GM19239 (cell line): ENCODE measurements around the gene PLXNA4.

Source experiments
- DNase-seq: peaks from one replicate; pipeline ENCODE4 v3.0.0; 2011; ENCODE audit warnings: low spot score; ENCODE audit not compliant: insufficient read length
- FAIRE-seq: peaks from 2 replicates; lab custom pipeline; 2011; peaks lifted over from hg19 to GRCh38; lab: Jason Lieb, UNC

The PLXNA4 gene

DNA sequence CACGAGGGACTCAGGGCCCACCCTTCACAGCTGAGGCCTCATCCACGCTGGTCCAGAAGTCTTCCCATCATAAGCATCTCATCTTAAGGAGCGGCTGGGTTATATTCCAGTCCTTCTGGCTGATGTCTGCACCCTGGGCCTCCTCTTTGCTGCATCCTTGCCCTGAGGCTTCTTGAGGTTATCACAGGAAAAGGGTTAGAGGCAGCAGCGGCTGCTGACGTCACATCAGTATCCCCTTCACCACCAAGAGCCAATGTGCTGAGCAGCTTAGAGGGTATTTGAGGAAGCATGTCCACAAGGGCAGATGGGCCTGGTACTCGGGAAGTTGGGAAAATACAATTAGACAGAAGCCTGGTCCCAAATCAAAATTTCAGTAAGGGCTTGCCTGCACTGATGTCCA, 125.1 kb downstream of the PLXNA4 start:
- FAIRE-seq (no peak), DNase-seq (no peak)

DNA sequence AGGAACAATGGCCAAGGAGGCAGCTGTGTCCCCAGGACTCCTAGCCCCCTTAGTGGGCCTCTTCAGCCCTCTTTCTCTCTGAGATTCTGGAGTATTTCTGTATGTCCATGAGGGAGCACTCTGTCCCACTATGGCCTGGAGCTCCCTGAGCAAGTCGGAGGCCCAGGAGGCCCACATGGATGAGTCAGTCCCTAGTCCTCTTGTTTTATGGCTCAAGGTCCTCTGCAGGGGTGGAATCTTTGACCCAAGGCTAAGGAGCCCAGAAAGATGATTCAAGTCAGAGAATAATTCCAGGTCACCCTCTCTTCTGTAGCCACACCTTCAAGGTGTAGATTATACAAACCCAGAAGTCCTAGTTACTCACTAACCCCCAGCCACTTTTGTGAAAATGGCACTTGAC, 125.6 kb downstream of the PLXNA4 start:
- no peak for FAIRE-seq
- DNase-seq, result no peak

DNA sequence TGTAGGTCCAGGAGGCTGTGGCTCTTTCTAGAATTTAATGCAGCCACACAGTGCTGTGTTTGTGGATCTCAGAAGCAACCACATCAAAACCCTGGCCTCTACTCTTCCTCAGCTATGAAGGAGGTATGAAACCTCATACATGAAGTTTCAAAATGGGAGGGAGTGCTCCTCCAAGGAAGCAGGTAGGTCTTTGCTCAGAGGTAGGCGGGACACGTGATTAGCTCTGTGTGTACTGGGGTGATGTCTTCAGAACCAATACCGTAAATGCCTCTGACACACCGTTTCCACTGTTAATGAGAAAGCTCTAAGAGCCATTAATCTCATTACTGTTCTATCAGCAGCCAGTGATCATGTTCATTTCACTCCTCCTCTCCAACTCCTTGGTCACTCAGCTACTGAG, 126.1 kb downstream of the PLXNA4 start:
- FAIRE-seq, result no peak
- no peak for DNase-seq

DNA sequence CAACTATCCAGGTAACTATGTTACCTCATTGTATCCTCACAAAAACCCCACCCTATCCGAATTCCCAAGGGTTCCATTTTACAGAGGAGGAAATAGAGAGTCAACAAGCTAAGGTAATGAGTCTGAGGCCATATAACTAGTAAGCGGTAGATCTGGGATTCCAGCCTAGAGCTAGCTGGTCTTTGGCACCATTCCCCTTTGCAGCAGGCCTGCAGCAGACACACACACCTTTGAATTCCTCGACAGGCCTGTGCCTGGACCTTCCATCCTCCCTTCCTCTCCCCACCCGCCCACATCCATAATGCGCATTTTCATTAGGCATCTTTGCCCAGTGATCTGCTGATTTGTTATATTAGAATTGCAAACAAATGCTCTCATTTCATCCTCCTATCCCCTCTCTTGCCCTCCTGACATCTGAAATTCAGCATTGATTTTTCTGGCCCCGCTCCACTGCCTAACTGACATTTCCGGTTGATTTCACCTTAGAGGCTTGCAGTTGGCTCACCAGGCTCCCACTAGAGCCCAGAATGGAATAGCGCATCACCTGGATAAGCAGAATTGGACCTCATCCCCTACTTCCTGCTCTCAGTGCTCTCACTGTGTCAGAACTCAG, 129.5 kb downstream of the PLXNA4 start:
- FAIRE-seq, result no peak

DNA sequence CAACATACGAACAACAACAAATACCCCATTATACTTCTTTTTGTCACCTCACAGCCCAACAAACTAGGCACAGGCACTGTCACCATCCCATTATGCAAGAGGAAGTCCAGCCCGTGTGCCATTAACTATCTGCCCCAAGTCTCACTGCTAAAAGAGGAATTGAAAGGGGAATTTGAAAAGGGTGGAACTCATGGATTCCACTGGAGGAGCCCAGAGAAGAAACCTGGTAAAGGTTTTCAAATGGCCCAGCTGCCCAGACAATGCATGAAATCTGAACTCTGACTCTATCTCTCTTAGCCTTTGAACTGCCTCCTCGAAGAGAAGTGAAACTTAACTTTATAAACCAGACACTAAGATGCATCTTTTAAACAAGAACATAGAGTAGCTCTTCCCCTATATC, 130.0 kb downstream of the PLXNA4 start:
- no peak for DNase-seq
- no peak for FAIRE-seq

More for the DNA sequence above, 129.5 kb downstream of the PLXNA4 start:
- DNase-seq, result no peak

DNA sequence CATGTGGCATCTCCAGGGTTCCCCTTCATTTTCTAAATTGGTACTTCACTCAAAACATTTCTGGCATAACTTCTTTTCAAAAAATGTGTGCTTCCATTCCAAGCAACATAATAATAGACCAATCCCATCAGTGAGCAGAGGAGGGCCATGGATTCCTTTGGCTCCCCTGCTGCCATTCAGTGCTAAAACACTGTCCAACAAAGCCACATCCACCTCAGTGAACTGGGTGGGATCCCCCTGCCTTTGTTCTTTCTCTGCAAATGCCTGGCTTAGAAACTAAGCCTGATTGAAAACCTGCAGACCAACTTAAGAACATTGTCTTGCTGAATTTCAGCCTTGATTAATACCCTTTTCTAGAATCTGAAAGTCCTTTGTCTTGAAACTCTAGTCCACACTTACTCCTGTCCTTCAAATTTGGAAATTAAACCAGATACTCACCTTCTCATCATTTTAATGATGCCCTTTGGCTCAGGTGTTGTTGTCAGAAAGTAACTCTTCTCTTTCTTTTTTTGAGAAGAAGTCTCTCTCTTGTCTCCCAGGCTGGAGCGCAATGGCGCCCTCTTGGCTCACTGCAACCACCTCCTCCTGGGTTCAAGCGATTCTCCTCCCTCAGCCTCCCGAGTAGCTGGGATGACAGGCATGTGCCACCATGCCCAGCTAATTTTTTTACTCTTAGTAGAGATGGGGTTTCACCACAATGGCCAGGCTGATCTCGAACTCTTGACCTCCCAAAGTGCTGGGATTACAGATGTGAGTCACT, 132.3 kb downstream of the PLXNA4 start:
- DNase-seq (no peak), FAIRE-seq (no peak)

DNA sequence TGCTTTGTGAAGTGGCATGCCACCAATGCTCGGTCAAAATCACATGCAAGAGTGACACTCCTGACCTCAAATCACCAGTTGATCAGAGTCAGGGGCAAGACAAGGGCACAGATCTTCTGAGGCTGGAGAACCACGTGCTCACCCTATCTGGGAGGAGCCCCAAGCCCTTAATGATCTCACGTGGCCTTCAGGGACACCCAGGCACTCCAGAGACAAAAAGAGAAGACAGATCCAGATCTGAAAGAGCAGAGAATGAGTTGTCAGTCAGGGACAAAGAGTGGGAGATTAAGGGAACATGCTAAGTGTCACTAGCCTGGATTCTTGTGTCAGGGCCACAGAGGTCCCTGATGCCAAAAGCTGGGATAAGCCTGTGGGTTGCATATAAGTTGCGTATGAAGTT, 134.3 kb downstream of the PLXNA4 start:
- FAIRE-seq, result no peak
- DNase-seq, result no peak

DNA sequence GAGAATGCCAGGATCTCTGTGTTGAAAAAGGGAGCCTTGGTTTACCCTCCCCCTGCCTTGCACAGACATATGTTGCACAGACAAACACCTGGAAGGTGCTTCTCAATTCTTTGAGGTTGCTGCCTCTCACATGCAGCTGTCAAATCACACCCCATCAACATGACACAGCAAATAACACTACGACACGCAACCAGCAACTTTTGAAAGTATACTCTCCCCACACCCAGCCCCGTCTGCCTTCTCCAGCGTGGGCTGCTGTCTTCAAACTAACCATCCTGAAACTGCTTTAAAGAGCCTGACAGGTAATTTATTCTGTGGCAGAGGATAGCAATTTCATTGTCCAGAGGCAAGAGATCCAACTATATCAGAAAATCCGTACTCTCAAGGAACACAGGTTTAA, 136.1 kb downstream of the PLXNA4 start:
- no peak for FAIRE-seq

DNA sequence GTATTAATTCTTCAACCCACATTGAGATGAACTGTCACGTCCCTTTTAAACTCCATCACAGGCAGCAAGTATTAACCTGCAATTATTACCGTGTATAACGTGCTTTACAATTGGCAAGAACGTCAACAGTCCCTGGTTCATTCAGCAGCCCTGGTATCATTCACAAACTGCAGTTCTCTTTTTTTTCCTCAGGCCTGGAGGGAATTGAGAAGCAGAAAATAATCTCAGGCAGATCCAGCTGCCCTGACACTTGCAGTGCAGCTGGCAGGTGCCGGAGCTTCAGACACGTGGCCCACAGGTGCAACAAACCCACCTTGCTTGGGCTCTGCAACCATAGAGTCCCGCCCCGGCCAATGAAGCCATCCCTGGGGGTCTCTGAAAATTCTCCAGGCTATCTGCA, 137.3 kb downstream of the PLXNA4 start:
- DNase-seq (no peak), FAIRE-seq (no peak)

More for the DNA sequence above, 136.1 kb downstream of the PLXNA4 start:
- DNase-seq, result no peak

DNA sequence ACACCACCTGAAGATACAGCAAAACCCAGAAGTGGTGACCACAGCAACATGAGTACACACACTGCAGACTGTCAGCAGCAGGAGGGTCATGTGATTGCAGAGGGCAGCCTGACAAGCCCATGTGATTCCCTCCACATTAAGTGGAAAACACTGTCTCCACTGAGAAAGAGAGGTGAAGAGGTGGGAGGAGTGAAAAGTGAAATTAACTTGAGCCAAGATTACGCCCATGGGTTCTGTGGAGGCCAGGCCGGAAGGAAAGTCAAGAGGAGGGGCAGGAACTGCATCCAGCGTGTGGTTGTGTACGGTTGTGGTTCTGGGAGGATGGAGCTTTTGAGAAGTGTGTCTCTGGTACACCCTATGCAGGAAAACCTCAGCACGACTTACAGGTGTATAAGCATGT, 138.5 kb downstream of the PLXNA4 start:
- DNase-seq, result no peak
- no peak for FAIRE-seq

DNA sequence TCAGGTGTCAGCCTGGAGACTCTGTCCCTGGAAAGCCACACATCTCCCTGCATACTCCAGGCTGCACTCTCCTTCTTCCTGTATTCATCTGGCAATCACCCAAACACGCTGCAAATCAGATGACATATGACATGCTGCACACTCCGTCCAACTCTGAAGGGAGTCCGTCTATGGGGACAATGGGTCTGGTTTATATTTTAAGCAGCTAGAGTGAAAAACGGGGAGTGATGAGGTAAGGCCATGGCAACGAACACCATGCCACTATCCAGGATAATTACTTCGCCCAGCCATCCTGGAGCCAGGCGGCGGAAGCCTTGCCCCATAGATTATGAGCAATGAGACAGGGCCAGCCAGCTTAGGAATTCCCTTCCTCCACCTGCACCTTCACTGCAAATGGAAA, 140.1 kb downstream of the PLXNA4 start:
- no peak for FAIRE-seq
- no peak for DNase-seq

DNA sequence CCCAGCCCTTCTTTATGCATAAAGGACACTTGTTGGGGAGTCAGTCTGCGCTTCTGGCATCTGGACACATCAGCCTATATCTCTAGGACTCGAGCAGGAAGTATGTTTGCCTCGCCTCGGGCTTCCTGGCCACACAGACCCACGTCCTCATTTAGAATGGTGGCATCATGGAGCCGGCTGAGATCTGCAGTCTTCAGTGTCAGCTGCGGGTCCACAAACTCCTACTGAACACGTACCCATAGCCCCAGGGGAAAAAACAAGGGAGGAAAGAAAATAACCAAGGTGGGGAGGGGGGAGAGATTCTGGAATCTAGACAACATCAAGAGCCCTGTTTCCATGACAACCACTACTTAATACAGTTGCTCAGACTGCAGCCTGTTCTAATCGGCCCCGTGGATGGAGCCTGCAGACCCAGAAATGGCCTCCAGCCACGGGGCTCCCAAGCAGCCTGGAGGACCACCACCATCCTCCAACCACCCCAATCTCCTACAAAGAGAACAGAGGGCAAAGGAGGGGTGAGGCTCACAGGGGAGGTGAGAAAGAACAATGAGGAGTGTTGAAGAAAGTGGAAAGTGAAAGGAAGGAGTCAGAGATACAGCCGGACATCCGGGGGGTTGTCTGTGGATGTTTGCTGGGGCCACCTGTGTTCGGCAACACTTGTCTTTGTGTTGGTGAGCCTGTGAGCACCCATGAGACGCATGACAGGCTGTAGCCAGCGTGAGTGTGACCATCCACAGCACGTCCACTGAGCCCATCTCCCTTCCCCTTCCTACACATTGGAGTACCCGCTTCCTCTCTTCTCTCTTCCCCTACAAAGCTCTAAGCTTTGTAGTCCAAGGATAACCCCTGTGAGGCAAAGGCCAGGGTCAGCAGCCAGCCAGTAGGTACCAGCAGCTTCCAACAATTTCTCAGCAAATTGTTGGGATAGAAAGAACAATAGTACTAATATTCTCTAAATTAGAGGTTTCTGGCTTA, 141.0 kb downstream of the PLXNA4 start:
- FAIRE-seq (no peak), DNase-seq (no peak)

DNA sequence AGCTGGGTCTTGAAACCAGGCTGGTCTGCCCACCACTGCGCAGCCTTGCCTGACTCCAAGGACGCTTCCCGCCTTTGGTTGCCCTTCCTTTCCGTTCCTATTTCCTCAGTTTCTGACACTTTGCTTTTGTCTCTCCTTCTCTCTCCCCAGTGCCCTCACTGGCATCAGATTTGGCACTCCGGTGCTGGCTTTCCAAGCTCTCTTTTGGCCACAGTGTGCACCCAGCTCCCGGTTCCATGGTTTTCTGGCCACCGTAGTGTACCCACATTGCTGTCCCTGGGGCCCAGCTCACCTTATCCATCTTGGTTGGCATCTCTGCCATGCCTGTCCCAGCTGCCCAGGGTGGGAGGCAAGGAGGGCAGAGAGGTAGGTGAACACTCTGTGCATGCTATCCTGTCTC, 142.2 kb downstream of the PLXNA4 start:
- no peak for DNase-seq
- FAIRE-seq, result no peak

DNA sequence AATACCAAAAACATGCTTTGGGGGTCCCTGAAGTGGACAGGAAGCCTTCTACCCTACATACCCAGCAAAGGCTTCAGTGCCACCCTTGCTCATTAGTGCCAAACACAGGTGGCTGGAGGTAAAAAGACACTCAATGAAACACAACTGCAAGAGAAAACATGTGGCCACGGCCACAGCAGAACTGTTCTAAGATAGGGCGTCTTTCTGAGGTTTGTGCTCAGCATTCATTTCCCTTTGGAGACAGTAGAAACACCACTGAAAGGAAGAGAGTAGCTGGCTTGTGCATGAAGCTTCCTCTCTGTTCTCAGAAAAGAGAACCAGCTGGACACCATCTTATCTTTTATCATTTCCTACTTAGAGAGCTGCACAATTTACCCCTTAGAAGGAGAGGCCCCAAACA, 143.0 kb downstream of the PLXNA4 start:
- DNase-seq, result no peak
- FAIRE-seq, result no peak

DNA sequence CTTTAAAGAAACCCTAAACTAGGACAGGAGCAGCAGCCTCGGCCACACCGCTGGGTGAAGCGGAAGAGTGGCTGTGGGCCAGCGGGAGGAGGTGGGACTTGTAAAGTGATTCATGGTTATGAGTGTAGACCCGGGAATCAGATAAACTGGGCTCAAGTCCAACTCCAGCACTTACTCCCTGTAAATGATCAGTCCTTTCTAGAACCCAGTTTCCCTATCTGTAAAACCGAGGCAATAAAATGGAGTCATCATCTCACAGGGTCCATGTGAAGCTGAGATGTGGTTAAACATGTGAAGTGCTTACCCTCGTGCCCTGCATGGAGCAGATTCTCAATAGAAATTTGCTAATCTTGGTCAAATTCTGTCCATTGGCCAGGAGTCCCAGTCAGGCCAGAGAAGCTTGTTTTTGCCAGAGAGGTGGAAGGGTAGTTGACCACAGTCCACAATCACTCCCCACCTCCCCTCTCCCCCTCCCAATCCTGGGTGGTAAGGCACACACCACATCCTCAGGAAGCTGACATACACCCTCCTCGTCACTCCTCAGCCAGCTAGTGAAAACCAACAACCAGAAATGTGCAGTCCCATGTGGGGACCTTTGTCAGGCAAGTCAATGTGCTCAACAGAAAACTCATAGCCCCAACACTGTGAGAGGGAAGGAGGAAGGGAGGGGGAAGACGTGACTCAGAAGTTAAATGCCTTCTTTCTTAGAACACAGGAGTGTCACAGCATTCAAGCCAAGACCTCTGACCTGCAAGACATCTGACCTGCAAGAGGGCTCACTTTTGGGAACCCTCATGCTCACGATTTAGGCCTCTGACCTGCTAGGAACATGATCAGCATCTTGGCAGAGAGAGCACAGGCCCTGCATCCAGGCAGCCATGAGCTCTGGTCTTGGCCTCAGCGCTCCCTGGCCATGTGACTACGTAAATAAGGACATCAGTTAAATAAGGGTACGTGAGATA, 145.1 kb downstream of the PLXNA4 start:
- no peak for FAIRE-seq
- DNase-seq, result no peak

DNA sequence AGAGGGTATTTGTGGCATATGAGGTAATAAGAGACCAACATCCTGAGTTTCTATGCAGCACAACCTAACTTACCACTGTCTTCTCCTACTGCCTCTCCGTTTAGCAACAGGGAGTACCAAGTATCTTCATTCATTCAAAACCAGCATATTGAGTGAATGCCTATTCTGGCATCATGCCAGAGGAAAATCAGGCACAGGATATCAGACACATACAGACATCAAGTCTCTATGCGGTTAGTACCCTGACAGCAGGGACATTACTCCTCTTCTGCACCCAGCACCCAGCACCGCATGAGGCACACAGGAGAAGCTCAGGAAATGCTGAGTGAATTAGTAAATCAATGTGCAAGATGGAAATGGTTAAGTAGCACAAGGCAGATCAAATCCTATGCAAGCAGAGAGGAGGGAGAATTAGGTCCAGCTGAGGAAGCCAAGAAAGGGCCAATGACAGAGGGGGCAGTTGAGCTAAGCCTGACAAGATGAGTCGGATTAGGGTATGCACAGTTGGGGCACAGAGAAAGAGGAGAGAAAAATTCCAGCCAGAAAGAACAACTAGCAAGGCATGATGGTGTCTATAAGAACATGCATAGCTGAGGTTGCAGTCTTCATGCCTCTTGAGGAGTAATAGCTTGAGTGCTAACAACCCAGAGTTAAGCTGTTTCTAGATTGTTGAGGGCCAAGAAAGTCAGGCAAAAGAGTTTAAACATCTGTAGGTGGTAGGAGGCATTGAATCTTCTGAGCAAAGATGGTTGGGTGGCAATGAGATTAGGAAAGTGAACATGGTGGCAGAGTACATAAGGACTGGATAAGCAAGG, 146.0 kb downstream of the PLXNA4 start:
- no peak for DNase-seq
- no peak for FAIRE-seq

DNA sequence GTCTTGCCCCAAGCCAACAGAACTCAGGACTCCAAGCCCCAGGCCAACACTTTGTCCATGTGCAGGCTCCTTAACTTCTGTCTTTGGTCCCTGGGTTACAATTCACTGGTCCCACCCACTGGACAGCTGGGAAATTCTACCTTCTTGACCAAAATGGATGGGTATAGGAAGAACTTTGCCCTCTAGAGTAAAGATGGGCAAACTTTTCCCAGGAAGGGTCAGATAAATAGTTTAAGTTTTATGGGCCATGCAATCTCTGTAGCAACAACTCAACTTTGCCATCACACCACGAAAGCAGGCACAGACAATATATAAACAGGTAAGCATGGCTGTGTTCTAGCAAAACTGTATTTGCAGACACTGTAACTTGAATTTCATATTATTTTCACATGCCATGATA, 147.1 kb downstream of the PLXNA4 start:
- DNase-seq, result no peak
- FAIRE-seq, result no peak

DNA sequence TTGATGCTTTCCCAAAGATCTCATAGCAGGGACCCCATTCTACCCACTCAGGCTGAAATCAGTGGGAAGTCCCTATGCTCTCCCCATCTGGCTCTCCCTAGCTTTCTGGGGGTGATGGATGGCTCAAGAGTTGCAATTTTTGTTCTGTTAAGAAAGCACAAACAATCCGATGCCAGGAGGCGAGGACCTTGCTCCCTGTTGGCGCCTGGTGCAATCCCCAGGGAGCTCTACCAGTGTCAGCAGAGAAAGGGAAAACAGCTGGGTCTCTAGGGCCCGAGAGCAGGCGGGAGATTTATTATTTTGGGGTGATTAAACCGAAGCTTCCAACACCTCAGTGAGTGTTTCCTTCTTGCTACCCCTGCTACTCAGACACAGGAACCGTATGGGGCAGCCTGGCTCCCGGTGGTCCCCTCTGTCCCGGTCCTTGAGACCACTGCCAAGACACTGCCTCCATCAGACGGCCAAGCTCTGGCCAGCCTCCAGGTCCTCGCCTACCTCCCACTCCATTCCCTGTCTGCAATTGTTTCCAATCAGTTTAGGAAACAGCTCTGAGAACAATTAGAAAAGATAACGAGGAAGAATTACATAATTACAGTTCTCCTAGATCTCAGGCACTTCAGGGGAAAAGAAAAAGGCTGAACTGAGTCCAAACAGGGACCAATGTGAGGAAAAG, 147.9 kb downstream of the PLXNA4 start:
- FAIRE-seq, result no peak

More for the DNA sequence above, 147.9 kb downstream of the PLXNA4 start:
- DNase-seq, result no peak
